Stimulated activated naive CD4-positive, alpha-beta T cell (primary cell): ENCODE results near the gene KCNMA1.
A peak's percentile ranks its signal among the peaks of the same experiment; 100 is the strongest.

Experiments used
- DNase-seq, 6 experiments: peaks; one replicate each; lab custom pipeline; 2025; lab: John Stamatoyannopoulos, UW

Gene KCNMA1

DNA sequence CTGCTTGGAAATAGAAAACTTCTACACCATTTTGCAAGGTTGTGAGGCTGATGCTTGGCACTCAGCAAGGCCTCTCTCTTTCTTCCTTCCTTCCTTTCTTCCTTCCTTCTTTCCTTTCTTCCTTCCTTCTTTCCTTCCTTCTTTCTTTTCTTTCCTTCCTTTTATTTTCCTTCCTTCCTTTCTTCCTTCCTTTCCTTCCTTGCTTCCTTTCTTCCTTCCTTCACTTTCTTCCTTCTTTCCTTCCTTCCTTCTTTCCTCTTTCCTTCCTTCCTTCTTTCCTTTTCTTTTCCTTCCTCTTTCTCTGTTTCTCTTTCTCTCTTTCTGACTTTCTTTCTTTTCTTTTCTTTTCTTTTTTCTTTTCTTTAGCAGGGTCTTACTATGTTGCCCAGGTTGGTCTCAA, 460.4 kb downstream of the KCNMA1 start:
- no peak for DNase-seq

DNA sequence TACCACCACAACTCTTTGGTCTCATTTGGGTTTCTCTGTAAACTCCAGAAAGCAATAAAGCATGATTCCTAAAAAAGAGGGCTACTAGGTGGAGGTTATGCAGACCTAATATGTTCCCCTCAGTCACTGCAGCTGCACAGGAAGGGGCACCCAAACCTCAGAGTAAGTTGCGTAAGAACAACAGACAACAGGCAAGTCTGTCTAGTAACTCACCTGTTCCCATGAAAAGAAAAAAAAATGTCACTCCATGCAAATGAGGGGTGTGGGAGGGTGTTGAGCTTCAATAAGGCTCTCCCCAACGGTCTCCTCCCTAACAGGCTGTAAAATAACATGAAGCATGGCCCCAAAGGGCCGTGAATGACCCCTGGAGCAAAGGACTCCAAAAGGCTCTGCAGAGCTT, 461.4 kb downstream of the KCNMA1 start:
- DNase-seq, result no peak

- no peak for DNase-seq
Observed at GRCh38 chr10:77175631-77176222, 461.9 kb downstream of the KCNMA1 start.

GRCh38 chr10:77173615-77174461, 463.8 kb downstream of the KCNMA1 start:
- DNase-seq, result peak in 5 of 6 experiments; percentile 24 to 57 (median 31)

GRCh38 chr10:77172086-77172485, 465.5 kb downstream of the KCNMA1 start:
- DNase-seq, result no peak

GRCh38 chr10:77168861-77169260, 468.7 kb downstream of the KCNMA1 start:
- no peak for DNase-seq

- DNase-seq, result no peak
Observed at GRCh38 chr10:77168161-77168560, 469.4 kb downstream of the KCNMA1 start.

GRCh38 chr10:77165445-77166208, 472.0 kb downstream of the KCNMA1 start:
- DNase-seq, result peak in 4 of 6 experiments; percentile 1 to 36 (median 12)

DNA sequence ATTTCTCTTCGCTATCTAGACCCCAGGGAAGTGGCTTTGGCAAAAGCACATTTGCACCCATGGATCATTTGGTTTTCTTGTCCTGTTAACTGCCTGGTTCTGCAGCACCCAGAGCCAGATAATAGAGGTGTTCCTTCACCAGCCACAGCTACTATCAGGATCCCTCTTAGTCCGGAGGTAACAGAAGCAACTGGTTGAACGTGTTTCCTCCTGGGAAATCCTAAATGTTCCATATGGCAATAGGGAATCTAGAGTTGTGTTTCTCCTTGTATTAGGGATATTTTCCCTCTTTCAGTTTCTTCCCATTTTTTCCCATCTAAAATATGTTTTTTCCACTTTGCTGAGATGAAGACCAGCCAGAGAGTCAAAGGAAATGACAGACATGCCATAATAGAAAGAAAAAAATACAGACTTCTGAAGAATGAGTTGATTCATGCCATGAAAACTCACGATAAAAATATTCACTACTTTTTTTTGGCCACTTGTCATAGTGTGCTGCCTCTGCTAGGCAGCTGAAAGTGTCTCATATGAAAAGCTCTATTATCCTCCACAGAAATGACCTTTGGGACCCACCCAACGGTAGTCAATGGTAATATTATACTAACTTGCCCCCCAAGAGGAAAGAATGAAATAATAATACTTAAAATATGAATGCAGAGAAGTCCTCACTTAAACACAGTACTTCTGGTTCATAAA, 472.8 kb downstream of the KCNMA1 start:
- DNase-seq, result no peak

GRCh38 chr10:77163670-77164348, 473.8 kb downstream of the KCNMA1 start:
- no peak for DNase-seq

DNA sequence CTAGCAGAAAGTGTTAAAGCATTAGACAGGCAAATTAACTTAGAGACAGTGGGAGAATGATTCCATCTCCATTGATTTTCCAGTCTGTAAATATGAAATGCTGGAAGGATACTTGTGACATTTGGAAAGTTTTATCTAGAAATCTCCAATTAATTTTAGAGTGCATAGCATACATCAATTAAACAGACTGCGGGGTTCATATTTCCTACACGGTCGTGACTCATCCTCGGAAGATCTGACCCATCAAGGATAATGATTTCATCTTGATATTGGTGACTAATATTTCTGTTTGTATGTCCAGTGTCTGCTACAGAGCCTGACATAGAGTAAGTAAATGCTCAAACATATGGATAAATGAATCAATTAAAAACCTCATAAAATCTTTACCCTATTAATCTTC, 474.9 kb downstream of the KCNMA1 start:
- no peak for DNase-seq

DNA sequence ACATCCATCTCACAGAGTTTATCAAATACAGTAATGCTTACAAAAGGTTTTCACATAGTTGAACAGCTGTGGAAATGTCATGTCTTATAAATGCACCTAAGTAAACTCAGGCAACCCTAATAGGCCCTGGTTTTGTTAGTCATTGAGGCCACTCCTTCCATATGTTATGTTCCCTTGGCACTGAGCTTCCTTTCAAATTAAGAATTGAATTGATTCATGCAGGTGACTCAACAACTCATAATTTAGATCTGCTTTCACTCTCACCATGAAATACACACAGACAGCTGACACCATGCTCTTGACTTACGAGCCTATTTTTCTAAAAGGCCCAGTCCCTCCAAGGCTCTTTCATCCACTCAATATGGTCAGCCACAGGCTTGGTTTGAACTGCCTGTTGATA, 476.9 kb downstream of the KCNMA1 start:
- no peak for DNase-seq

GRCh38 chr10:77159538-77160110, 478.0 kb downstream of the KCNMA1 start:
- DNase-seq, result no peak

GRCh38 chr10:77158666-77159065, 478.9 kb downstream of the KCNMA1 start:
- DNase-seq, result no peak

GRCh38 chr10:77157248-77158019, 480.2 kb downstream of the KCNMA1 start:
- no peak for DNase-seq

- DNase-seq, result no peak
Observed at GRCh38 chr10:77156406-77156879, 481.2 kb downstream of the KCNMA1 start.

GRCh38 chr10:77152256-77152655, 485.4 kb downstream of the KCNMA1 start:
- DNase-seq, result no peak

- no peak for DNase-seq
Observed at GRCh38 chr10:77151408-77151807, 486.2 kb downstream of the KCNMA1 start.

DNA sequence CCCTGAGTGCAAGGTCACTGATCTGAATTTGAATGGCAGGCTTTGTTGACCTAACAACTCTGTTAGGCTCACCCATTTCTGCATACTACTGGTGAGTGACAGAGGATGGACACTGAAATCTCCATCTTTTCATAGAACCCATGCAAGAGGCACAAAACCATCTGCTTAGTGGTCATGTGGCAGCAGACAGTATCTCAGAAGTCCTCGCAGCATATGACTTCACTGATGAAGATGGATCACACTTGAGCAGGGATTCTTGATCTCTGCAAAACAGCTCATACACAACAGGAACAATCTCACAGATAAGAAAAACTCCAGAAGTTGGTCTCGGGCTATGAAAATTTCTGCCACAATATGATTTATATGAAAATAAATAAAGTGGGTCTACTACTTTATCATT, 487.9 kb downstream of the KCNMA1 start:
- no peak for DNase-seq

- DNase-seq, result no peak
Observed at GRCh38 chr10:77149001-77149400, 488.6 kb downstream of the KCNMA1 start.
